GM19463 (cell line): ENCODE results near the gene ATXN10.

Source experiments
- ATAC-seq: cut with Tn5 transposase; IDR thresholded peaks from one replicate; pipeline ENCODE4 v1.9.1; 2021; ENCODE audit warnings: mild to moderate bottlenecking, moderate library complexity; ENCODE audit not compliant: unreplicated experiment

ATXN10 gene

GRCh38 chr22:45887202-45888131 lies 215.8 kb downstream of the ATXN10 start:
- no peak for ATAC-seq

- no peak for ATAC-seq
Measured at GRCh38 chr22:45888221-45889092, 216.8 kb downstream of the ATXN10 start.

GRCh38 chr22:45889093-45889538 lies 217.5 kb downstream of the ATXN10 start:
- no peak for ATAC-seq

DNA sequence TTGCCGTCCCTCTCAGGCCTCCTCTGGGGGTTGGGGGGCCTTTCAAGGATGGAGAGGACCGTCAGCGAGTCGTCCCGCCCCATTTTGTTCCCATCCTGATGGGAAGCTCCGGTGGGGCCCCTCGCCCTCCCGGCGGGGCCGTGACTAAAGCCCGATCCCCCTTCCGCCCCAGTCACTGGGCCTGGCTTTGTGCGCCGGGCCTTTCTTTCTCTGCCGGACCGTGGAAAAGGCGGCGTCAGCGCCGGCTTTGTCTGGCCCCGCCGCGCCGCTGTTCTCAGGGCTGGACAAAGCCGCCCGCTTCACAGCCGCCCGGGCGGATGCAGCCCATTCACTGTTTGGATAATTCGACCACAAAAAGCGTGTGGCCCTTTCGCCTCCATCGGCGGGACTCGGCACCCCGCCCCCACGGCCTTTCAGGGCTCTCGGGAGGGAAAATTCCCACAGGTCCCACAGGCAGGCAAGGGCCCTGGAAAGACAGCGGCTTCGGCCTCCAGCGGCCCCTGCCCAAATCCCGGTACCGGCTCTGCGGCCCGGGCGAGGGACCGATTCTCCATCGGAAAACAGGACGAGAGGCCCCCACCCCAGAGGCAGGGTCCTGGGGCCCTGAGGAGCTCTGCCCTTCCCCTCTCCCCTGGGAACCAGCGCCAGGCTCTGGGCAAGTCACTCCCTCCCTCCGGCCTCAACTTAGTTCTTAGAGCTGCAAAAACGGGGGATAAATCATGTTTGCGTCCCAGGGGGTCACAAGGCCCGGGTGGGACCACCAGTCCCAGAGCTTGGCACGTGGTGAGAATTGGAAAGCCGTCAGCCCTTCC lies 218.1 kb downstream of the ATXN10 start:
- no peak for ATAC-seq

- no peak for ATAC-seq
Measured at GRCh38 chr22:45890351-45890635, 218.7 kb downstream of the ATXN10 start.

GRCh38 chr22:45891021-45891421 lies 219.4 kb downstream of the ATXN10 start:
- ATAC-seq = no peak

DNA sequence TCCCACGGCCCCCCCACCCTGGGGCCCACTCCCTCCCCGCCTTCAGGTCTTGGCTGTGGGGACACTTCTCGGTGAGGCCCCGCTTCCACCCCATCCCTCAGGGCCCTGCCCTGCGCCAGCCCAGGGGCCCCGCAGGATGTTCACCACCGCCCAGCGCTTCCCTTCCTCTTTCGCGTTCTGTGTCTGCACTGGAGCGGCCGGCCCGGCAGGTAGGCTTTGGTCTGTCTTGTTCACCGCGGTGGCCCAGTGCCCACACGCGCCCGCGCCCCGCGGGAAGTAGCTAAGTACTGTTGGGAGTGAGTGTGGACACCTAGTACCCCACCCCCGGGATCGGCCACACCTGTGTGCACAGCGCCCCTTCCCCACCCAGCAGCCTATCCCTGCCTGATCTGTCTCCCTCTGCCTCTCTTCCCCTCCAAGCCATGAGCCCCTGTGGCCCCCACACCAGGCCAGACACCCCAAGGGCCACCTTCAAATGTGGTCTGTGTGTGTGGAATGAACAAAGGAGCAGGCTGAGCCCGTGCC lies 219.9 kb downstream of the ATXN10 start:
- no peak for ATAC-seq

DNA sequence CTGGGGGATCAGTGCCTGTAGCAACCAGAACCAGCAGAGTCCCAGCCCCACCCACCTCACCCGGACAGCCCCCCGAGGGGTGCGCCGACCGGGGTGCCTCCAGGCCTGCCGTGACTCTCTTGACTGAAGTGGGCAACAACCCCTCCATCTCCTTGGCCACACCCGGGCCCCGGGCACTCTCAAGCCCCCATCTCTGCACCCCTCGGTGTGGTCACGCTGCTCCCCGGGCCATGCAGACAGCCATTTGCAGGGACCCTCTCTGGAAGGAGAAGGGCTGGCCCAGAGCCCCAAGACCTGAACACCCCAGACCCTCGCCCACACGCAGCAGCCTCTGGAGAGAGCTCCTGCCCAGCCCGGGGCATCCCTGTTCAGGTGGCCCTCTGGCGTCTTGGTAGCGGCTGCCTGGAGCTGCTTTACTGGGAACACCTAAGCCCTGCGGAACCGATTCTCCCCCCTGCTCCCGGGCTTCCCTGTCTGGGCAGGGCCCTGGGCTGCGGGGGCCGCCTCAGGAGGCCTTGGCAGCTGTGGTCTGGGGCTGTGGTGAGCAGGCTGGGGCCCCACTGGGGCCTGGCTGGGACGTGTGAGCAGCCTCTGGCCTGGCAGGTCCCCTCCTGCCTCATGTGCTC lies 220.5 kb downstream of the ATXN10 start:
- ATAC-seq = no peak

DNA sequence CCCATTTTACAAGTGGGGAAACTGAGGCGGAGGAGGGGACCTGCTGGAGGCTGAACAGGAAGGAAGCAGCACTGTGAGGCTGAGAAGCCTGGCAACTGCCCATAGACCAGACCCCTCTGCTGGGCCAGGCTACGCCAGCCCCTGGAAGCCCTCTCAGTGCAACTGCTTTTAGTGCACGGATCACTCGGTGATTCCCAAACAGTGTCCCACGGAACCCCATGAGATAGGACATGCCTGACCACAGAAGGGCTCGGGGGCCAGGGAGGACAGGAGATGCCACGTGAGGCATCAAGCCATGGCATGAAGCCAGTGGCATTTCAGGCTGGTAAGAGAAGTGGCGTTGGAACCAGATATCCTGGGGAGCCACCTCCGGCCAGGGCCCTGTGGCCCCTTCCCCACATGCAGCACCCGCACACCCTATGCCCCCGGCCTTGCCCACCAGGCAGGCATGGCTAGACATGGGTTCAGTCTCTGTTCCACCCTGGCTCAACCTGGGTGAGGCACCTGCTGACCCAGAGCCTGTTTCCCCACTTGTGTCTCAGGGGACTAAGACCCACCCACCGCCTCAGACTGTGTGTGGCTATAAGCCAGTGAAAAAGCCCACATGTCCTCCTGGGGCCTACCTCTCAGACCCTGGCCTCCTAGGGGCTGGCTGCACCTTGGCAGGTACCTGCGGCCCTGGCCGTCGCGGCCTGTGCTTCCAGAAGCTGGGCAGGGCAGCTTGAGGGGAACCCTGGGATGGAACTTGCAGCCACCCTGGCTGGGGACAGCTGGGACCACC lies 221.2 kb downstream of the ATXN10 start:
- ATAC-seq = no peak

GRCh38 chr22:45893516-45893915 lies 221.9 kb downstream of the ATXN10 start:
- no peak for ATAC-seq
